Measurements from ENCODE around the gene FLAD1.

Gene FLAD1

GRCh38 chr1:154952664-154953063 lies 30.5 kb upstream of the FLAD1 start:
- DNase-seq: no peak

- DNase-seq: no peak
Measured at GRCh38 chr1:154953611-154954038, 29.5 kb upstream of the FLAD1 start.

- DNase-seq: no peak
Measured at GRCh38 chr1:154954541-154954940, 28.6 kb upstream of the FLAD1 start.

GRCh38 chr1:154955039-154955717 lies 28.0 kb upstream of the FLAD1 start:
- DNase-seq: no peak

GRCh38 chr1:154955718-154956543 lies 27.2 kb upstream of the FLAD1 start, which contains the start of gene PBXIP1:
PBXIP1 (minus strand) TSS chr1:154956099; CDS start chr1:154953721, 2,378 bp downstream.
- DNase-seq: peak; percentile 86 to 90 (median 89)

- DNase-seq: no peak
Measured at GRCh38 chr1:154956544-154956941, 26.6 kb upstream of the FLAD1 start.

- DNase-seq: no peak
Measured at GRCh38 chr1:154957091-154957657, 26.0 kb upstream of the FLAD1 start.

- DNase-seq: peak; percentile 57 to 65 (median 63)
Measured at GRCh38 chr1:154958036-154958435, 25.1 kb upstream of the FLAD1 start.

GRCh38 chr1:154958681-154959425 lies 24.3 kb upstream of the FLAD1 start:
- DNase-seq: no peak

GRCh38 chr1:154959426-154959780 lies 23.7 kb upstream of the FLAD1 start:
- no peak for DNase-seq

GRCh38 chr1:154960446-154961136 lies 22.6 kb upstream of the FLAD1 start:
- DNase-seq: no peak

- peak; percentile 75 to 90 (median 79) for DNase-seq
Measured at GRCh38 chr1:154961207-154962155, 21.7 kb upstream of the FLAD1 start, which contains the start of gene PYGO2. PYGO2 (minus strand) TSS chr1:154961782; CDS start chr1:154961576, 206 bp downstream.

- no peak for DNase-seq
Measured at GRCh38 chr1:154962156-154962749, 20.9 kb upstream of the FLAD1 start.

GRCh38 chr1:154962795-154963330 lies 20.3 kb upstream of the FLAD1 start:
- DNase-seq: no peak

GRCh38 chr1:154963643-154964042 lies 19.5 kb upstream of the FLAD1 start:
- no peak for DNase-seq

- DNase-seq: no peak
Measured at GRCh38 chr1:154964359-154964758, 18.8 kb upstream of the FLAD1 start.

- no peak for DNase-seq
Measured at GRCh38 chr1:154966111-154966510, 17.0 kb upstream of the FLAD1 start.

- DNase-seq: no peak
Measured at GRCh38 chr1:154967331-154967950, 15.7 kb upstream of the FLAD1 start.

GRCh38 chr1:154968731-154969130 lies 14.4 kb upstream of the FLAD1 start:
- no peak for DNase-seq

- DNase-seq: no peak
Measured at GRCh38 chr1:154969246-154969645, 13.9 kb upstream of the FLAD1 start.

All from suppressor macrophage treated with lipopolysaccharide for 1 hour (primary cell).